HG03378 (cell line): ENCODE results near the gene SLC29A3.

Experiments used
- ATAC-seq: cut with Tn5 transposase; IDR thresholded peaks from one replicate; pipeline ENCODE4 v1.9.1; 2021; ENCODE audit warnings: mild to moderate bottlenecking, moderate library complexity; ENCODE audit not compliant: unreplicated experiment

Gene SLC29A3

DNA sequence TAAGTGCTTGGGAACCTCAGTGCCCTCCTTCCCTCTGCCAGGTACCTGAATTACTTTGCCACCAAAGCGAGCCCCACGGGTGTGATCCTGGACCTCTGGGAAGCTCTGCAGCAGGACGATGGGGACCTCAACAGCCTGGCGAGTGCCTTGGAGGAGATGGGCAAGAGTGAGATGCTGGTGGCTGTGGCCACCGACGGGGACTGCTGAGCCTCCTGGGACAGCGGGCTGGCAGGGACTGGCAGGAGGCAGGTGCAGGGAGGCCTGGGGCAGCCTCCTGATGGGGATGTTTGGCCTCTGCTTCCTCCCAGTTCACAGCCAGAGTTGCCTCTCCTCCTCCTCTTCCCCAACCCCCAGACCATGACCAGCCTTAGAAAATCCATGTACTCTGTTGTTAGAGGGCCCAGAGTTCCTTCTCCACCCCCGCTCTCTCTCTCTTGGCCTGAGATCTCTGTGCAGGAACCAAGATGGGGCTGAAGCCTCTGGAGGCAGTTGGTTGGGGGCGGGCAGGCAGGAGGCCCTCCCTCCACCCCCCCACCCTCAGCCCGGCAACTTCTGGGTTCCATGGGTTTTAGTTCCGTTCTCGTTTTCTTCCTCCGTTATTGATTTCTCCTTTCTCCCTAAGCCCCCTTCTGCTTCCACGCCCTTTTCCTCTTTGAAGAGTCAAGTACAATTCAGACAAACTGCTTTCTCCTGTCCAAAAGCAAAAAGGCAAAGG, 19.8 kb upstream of the SLC29A3 start:
- ATAC-seq, result no peak

DNA sequence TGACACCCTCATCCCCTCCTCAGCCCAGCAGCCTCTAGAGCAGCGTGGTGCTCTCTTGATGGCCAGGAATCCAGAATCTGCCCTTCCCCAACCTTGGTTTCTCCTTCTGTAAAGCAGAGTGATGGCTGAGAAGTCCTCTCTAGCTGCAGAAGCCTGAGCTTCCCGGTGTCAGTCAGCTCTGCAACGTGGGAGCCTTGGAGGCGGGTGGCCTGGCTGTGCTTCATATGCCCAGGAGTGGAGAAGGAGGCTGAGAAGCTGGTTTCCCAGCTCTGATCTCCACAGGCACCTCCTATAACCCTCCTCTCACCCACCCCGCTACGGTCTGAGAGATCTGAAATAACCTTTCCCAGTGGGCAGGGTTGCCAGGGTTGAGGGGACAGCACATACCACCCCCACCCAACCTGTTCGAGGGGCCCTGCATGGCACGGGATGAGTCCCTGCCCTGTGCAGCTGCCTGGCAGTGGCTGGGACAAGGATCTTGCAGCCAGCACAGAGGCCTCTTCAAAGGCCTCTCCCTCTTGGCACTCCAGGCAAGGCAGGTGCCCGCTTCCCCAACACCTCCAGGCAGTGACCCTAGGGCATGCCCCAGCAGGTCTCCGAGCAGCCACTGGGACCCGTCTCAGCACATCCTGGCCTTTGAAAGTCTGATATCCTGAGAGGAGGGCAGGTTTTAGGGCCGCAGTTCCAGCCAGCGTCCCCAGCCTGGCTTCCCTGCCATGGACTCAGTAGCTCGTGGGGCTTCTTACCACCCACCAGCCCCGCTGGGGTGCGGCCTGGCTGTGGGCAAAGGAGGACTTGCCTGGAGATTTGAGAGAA, 18.3 kb upstream of the SLC29A3 start:
- no peak for ATAC-seq

DNA sequence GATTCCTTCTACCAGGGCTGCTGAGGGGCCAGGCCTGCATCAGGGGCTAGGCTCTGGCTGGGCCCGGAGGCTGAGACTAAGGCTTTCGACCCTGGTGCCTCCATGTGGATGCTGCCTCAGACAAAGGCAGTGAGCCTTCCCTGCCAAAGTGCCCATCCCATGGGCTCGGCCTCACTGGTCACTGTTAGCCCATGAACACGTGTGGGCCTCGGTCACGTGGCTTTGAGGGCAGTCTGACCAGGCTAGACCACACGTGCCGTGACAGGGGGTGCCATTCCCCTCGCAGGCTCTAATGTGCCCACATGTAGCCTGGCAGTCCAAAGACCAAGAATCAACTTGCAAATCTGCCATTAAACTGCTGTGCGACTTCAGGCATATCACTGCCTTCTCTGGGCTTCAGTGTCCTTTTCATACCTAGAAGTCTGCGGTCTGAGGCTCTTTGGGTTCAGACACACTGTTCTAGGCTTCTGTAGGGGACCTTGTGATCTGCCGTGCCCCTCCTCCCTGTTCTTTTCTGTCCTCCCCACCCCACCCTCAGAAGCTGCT, 17.6 kb upstream of the SLC29A3 start:
- no peak for ATAC-seq

DNA sequence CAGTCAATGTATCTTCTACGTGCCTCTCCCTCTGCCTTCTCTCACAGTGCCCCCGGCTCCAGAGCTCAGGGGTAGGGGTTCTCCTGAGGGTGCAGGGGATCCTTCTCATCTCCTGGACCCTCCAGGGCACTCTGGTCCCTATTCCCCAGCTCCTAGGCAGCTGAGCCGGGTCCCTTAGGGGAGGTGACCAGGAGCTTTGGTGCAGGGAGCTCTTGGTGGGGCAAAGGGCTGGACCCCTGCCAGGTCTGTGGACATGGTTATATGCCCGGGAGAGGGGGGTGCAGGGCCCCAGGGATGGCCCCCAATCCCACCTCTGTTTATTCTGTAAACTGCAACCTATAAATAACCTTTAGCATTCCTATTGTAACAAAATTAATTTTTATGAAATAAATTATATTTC, 16.6 kb upstream of the SLC29A3 start:
- no peak for ATAC-seq

DNA sequence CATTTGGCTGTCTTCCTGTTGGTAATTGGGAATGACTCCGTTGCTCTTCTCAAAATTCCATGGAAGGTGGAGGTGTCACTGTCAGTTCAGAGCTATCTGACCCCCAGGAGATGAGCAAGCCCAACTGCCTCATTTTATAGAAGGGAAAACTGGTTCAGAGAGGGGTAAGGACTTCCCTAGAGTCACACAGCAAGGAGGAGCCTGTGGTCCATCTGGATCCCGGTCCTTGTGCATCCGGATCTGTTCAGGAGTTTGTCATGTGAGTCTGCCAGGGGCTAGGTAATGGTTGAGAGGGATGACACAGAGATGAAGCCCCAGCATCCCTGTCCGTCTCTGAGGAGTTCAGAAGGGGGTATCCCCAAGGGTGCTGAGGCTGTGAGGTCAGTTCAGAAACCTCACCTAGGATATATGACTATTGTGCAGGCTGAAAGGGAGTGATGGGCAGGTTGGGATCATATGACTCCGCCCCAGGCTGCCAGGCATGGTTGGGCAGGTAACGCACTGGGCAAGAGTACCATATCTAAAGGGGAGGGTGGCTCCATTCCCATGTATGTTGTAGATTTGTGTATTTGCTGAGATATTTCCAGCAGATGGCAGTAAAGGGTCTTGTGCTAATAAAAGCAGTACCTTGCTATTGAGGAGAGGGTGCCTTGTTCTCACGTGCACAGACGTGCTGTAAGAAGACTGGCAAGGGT, 16.0 kb upstream of the SLC29A3 start:
- no peak for ATAC-seq

DNA sequence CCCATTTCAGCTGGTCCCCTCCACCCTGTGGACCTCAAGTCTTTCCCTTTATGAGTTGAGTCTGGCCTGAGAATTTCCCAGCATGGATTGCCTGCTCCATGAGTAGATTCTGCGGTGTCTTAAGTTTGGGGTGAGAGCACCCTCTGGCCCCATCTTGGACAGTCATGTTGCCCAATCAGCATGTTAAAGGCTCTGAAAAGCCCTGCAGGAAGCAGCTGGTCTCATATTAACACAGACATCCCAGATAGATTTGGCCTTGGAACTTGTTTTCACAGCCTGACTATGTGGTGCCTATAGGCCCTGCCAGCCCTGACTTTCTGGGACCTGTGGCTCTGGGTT, 15.5 kb upstream of the SLC29A3 start:
- no peak for ATAC-seq

DNA sequence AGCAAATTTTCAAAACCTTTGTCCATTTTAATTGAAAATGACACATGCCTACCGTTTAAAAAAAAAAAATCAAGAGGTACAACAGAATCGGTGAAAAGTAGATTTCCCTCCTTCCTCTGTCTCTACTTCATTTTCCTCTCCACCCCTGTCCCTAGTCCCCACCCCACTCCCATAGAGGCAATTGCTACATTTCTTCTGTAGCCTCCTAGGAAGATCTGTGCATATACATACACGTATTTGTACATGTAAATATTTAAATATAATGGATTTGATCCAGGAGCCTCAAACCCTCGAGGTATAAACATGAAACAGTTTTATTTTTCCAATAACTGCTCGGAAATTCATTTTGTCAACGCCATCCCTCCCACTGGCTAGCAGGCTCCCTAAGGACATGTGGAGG, 14.1 kb upstream of the SLC29A3 start:
- no peak for ATAC-seq

DNA sequence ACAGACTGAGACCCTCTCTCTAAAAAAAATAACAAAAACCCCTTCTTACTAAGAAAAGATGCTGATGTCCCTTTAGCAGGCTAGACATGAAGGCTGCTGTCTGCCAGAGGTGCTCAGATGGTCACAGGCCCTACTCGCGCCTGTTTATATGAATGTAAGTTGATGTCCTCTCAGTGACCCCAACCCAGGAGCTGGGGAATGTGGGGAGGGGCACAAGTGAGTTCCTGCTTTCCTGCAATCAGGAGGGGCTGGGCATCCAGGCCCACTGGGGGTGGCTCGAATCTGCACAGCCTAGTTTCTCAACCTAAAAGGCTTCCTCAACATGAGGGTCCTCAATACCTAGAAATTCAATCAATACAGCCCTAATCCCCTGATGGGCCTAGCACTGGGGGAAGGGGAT, 12.1 kb upstream of the SLC29A3 start:
- no peak for ATAC-seq

DNA sequence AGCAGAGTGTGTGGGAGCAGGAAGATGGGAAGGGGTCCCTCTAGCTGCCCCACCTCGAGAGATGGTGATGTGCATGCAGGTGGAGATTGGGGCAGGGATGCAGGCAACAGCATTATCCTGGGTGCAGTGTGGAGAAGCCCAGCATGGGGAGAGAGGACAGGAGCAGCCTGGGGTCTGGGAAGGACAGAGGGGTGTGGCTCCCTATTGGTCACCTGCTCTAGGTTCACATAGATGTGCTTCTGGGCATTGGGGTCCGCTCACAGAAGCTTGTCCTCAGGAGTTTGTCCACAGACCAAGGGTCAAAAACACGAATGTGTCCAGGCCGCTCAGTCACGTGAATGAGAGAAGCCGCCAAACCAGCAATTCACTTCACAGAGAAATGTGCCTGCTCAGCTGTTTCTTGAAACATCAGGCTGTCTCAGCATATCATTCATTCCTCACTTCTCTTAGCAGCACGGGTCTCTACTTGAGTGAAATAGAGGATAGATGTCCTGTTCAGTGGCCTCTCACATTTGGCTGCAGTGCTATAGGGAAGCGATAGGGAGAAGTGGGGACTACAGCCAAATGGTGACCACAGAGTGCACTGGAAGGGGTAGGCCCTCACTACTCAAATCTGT, 11.5 kb upstream of the SLC29A3 start:
- no peak for ATAC-seq

DNA sequence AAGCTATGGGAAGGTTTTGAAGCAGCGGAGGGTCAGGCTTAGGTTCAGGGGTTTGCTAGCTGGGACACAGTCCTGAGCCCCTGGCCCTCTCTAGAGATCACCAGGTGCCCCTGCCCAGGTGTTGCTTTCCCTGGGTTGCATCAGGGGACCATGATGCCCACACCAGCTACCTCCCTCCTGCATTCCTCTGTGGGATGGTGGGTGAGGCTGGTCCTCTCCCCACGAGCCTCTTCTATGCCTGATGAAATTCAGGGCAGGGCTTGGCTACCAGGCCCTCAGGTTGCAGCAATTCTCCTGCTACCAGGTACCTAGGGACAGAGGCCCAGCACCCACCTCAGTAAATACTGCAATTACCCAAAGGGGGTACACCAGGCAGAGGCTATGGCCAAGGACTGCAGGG, 10.8 kb upstream of the SLC29A3 start:
- no peak for ATAC-seq

DNA sequence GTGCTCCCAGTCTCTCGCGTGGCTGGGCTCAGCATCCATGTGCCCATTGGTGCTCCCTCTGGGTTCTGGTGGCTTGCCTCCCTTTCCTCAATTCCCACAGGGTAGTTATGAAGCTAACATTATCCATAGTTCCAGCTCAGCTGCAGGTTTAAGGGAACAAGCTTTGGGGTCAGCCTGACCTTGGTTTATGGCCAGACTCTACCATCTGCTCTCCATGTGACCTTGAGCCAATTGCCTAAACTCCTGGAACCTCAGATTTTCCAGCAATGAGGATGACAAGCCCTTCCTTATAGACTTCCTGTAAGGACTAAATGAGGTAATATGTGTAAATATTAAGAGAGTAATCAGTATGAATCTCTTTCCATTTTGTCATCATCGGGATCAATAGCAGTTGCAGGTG, 10.1 kb upstream of the SLC29A3 start:
- no peak for ATAC-seq

DNA sequence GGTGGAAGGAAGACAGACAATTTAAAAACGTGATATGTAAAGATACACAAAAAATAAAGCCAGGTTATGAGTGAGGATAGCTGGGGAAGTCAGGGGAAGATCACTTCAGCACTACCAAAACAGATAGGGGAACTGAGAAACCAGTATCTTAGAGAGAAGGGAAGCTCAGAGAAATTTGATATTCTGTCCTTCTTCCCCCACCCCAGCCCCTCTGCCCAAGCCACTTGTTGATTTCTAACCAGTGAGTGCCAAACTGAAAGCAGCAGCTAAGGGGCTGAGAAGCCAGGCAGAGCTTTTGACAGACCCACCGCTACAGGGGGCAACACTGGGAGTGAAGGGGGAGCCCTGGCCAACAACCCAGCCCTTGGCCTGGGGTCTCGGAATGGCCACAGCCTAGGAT, 9.1 kb upstream of the SLC29A3 start:
- ATAC-seq, result no peak

DNA sequence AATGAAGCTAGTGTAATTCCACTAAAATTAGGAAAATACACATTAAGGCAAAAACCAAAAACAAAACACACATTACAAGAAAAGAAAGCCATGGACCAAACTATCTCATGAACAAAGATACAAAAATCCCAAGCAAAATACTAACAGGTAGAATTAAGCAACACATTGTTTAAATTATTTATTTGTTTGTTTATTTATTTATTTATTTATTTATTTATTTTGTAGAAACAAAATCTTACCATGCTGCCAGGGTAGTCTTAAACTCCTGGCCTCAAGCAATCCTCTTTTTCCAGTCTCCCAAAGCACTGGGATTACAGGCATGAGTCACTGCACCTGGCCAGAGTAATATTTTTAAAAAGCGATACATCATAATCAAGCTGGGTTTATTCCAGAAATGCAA, 6.8 kb upstream of the SLC29A3 start:
- no peak for ATAC-seq

DNA sequence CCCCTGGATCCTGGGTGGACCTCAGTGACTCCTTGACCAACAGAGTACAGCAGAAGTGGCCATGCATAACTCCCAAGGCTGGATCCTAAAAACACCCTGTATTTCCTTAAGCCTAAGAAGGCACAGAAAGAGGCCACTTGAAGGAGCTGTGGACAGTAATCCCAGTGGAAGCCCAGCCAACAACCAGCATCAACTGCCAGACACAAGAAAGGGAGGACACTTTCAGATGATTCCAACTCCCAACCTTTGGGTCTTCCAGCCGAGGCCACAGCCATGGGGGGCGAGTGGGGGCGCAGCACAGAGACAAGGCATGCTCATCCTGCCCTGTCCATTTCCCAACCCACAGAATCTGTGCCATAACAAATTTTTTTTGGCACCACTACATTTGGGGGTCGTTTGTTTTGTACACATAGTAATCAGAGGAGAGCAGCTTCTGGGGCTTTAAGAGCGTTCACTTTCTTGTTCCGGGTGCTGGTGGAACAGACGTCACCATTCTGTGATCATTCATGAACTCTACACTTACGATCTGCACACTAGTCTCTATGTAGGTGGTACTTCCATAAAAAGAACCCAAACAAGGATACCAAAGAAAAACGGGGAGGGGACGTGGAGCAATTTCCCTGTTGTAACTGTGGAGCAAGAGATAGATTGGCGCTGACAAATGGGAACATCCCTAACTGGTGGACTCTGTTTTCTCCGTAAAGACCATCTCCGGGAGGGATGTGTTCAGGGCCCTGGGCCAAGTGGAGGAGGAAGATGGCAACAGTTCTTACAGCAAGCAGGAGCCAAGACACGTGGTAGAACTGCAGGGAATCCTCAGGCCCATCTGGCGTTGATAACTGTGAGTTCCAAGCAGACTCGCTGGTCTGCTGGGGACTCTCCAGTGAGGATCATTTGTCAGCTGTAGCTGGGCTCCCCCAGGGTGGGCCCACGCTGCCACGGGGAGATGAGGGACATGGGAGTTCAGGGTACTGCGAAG, 6.0 kb upstream of the SLC29A3 start:
- no peak for ATAC-seq

DNA sequence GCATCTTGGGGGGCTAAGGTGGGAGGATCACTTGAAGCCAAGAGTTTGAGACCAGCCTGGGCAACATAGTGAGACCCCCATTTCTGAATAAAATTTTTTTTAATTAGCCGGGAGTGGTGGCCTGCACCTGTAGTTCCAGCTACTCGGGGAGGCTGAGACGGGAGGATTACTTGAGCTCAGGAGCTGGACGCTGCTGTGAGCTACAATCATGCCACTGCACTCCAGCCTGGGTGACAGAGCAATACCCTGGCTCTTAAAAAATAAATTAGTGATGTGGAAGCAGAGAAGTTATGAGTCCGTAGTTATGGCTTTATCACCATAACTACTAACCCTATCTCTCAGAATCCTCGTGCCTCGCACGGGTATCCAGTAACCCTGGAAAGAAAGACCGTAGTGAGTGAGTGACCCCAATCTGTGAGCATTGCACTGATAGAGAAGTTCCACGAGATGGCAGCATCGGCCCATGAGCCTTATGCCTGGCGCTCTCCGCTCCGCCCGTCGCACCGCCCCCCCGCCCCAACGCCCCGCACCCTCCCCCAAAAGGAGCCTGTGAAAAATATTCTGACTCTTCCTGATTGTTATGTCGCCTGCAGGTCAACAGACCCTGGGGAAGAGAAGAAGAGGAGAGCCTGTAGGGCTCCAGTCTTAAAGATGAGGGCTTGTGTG, 4.9 kb upstream of the SLC29A3 start:
- ATAC-seq, result no peak

DNA sequence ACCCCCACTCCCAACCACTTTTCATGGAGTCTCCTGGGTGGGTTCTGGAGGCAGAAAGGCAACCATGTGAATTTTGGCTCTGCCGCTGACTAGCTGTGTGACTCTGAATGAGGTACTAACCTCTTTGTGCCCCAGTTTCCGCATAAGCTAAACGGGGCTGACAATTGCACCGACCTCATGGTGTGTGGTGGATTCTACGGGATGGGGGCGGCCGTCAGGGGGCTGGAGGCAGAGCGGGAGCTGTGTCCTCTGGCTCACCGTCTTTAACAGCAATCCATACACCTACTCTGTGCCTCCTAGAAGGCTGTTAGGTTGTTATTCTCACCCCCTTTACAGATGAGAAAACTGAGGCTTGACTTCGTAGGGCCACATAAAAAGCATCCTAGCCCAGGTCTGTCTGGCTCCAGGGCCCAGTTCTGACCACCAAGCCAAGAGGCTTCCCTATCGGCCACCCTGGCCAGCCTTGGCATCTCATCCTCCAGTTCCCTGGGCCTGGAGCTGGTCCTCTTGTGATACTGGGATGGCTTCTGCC, 4.3 kb upstream of the SLC29A3 start:
- ATAC-seq, result no peak

DNA sequence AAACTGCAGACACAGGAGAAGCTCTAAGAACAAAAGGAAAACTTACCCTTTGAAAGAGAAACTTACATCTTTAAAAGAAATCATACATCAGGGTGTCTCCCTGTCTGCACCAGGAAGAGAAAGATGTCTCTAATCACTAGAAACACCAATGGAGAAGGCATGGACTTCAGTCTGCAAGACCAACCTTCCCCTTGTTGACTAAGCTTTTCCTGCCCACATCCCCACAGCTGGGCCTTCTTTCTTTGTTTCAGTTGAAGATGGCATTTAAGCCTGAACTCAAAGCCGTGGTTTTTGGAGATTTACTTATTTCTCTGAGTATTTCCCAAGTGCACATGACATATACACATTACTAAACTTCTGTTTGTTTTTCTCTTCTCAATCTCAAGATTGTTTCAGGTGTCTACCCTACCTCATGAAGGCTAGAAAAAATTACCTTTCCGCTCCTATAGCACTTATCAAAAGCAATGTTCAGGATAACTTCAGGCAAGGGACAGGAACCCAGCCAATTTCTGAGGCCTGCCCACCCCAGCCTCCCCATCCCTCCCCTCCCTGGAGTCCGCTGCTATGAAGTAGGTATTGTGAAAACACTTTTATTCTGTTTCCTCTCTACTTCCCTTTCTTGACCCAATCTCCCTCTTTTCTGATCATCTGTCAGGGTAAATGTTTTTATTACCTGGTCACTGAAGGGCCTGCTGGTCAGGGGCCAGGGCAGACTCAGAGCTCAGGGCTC, 2.8 kb upstream of the SLC29A3 start:
- no peak for ATAC-seq

DNA sequence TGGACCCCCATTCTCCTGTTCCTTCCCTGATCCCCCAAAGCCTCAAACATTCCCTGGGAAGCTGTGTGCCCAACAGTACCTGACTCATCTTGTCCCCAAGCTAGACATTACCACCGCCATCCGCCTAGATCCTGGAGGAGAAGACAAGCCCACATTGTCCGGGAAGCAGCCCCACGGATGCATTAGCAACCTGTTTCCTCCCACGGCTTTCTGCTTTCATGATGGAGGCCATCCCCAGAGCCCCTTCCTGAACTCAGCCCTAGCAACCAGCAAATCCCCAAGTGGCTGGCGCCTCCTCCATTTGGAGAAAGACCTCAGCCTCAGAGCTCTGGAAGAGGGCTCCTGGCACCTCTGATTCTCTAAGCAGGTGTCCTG, 2.3 kb upstream of the SLC29A3 start:
- ATAC-seq, result no peak

DNA sequence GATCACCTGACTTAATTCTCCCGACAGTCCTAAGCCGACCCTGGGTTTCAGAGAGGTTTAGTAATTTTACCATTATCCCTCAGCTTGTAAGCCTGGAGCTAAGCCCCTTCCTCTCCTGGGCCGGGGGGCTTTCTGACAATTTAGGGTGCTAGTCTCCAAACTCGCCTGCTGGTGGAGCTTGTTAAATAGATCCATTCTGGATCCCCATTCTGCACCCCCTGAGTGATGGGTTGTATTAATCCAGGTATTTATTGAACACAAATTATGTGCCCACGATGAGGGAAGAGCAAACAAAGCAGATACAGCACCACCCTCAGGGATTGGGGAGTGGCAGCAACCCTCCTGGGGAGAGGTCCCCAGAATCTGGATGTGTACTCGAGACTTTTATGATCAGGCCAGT, 1.3 kb upstream of the SLC29A3 start:
- no peak for ATAC-seq
